OCI-LY1 (cell line): Measurements from ENCODE around the gene ZKSCAN4.
A peak's percentile ranks its signal among the peaks of the same experiment; 100 is the strongest.

Source experiments
- H2AFZ ChIP-seq: fragments of 200-600 bp; sonication (generic), shearing (Covaris generic); 2 replicates; pipeline ENCODE4 v1.6.0; 2014; ENCODE audit warnings: antibody characterized with exemption, mild to moderate bottlenecking, low read length
- H3F3A ChIP-seq: fragments of 200-600 bp; sonication (generic), shearing (Covaris generic); 2 replicates; pipeline ENCODE4 v1.6.0; 2014; ENCODE audit warnings: mild to moderate bottlenecking, antibody characterized with exemption, low read length, moderate library complexity; ENCODE audit not compliant: insufficient read depth
- H3K27ac ChIP-seq: fragments of 200-600 bp; sonication (generic); 2 replicates; pipeline ENCODE4 v1.5.1; 2014; ENCODE audit warnings: low read length, mixed run types, mild to moderate bottlenecking, low read depth; ENCODE audit not compliant: poor library complexity, severe bottlenecking
- H3K27me3 ChIP-seq: fragments of 200-600 bp; sonication (generic); 2 replicates; pipeline ENCODE4 v1.6.0; 2014; ENCODE audit warnings: antibody characterized with exemption, mild to moderate bottlenecking, low read length, moderate library complexity; ENCODE audit not compliant: insufficient read depth
- H3K36me3 ChIP-seq: fragments of 200-600 bp; sonication (generic); 2 replicates; pipeline ENCODE4 v1.6.1; 2014; ENCODE audit warnings: mild to moderate bottlenecking, antibody characterized with exemption, low read length, moderate library complexity, mixed read lengths; ENCODE audit not compliant: insufficient read depth
- H3K4me1 ChIP-seq: fragments of 200-600 bp; sonication (generic); 2 replicates; pipeline ENCODE4 v1.5.1; 2014; ENCODE audit warnings: mild to moderate bottlenecking, low read length, moderate library complexity; ENCODE audit not compliant: insufficient read depth, severe bottlenecking
- H3K4me2 ChIP-seq: fragments of 200-600 bp; sonication (generic), shearing (Covaris generic); 2 replicates; pipeline ENCODE4 v1.6.1; 2014; ENCODE audit warnings: low read length
- H3K4me3 ChIP-seq: fragments of 200-600 bp; sonication (generic); 2 replicates; pipeline ENCODE4 v1.5.1; 2014; ENCODE audit warnings: low read length, low read depth, mild to moderate bottlenecking, mixed read lengths; ENCODE audit not compliant: poor library complexity, severe bottlenecking
- H3K79me2 ChIP-seq: fragments of 200-600 bp; shearing (Covaris generic); 2 replicates; pipeline ENCODE4 v1.6.1; 2016; ENCODE audit warnings: mixed run types, low read length, mixed read lengths; ENCODE audit not compliant: insufficient read depth
- H3K9ac ChIP-seq: fragments of 200-600 bp; sonication (generic), shearing (Covaris generic); 2 replicates; pipeline ENCODE4 v1.6.1; 2014; ENCODE audit warnings: mild to moderate bottlenecking, low read length, mixed read lengths
- H3K9me2 ChIP-seq: fragments of 200-600 bp; sonication (generic), shearing (Covaris generic); 2 replicates; pipeline ENCODE4 v1.6.1; 2014; ENCODE audit warnings: low read depth, mild to moderate bottlenecking, low read length, mixed read lengths
- H3K9me3 ChIP-seq: fragments of 200-600 bp; shearing (Covaris generic); 2 replicates; pipeline ENCODE4 v1.6.1; 2014; ENCODE audit warnings: low read length, mixed read lengths
- H4K20me1 ChIP-seq: fragments of 200-600 bp; sonication (generic), shearing (Covaris generic); 2 replicates; pipeline ENCODE4 v1.6.0; 2016; ENCODE audit warnings: mild to moderate bottlenecking, low read length; ENCODE audit not compliant: insufficient read depth
- EZH2 ChIP-seq: fragments of 200-600 bp; sonication (generic), shearing (Covaris generic); IDR thresholded peaks from 2 replicates; pipeline ENCODE4 v1.8.0; 2017; ENCODE audit warnings: borderline replicate concordance, mixed run types, mild to moderate bottlenecking, antibody characterized with exemption, low read length, moderate library complexity, mixed read lengths
- TF ChIP-seq, protein P1 (sequence below): fragments of 200-600 bp; sonication (generic), shearing (Covaris generic); IDR thresholded peaks from 2 replicates; pipeline ENCODE4 v1.5.1; 2017; ENCODE audit warnings: mild to moderate bottlenecking, antibody characterized with exemption, low read length, moderate library complexity, mixed read lengths

ZKSCAN4 gene

DNA sequence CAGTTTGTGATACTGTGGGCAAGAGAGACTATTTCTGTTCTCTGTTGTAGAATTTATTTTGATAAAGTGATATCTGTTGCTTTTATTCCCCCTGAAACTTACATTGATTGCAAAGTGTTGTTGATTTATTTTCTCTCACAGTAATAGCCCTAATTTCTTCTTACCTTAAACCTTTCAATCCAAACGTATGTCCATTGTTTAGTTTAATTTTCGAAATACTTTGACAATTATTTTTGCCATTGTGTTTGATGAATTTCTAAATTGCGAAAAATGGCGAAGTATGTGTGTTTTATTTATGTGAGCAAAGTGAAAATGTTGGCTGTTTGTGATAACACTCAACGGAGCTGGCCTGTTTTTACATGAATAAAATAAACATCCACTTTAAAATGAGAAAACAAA lies 14.5 kb upstream of the ZKSCAN4 start:
- Histone ChIP-seq H3K9ac (peak overlapping the region; percentile 72), H3F3A (no peaks in the 10 kb centered on the region), H3K27ac (peak overlapping the region; percentile 23), H3K36me3 (no peaks in the 10 kb centered on the region), H3K79me2 (0 out of 2 replicates have a peak, but pooled peaks cover 5% of the 10 kb centered on the region), H4K20me1 (no peaks in the 10 kb centered on the region), H3K9me3 (no peaks in the 10 kb centered on the region), H3K27me3 (no peaks in the 10 kb centered on the region), H2AFZ (peak overlapping the region; percentile 97; the same call in 1 of the 2 replicates), H3K9me2 (no peaks in the 10 kb centered on the region), H3K4me2 (peak overlapping the region; percentile 83), H3K4me1 (peaks cover 26% of the 10 kb centered on the region), H3K4me3 (peak overlapping the region; percentile 75)
- no peak for TF ChIP-seq EZH2
- TF ChIP-seq, protein P1, sequence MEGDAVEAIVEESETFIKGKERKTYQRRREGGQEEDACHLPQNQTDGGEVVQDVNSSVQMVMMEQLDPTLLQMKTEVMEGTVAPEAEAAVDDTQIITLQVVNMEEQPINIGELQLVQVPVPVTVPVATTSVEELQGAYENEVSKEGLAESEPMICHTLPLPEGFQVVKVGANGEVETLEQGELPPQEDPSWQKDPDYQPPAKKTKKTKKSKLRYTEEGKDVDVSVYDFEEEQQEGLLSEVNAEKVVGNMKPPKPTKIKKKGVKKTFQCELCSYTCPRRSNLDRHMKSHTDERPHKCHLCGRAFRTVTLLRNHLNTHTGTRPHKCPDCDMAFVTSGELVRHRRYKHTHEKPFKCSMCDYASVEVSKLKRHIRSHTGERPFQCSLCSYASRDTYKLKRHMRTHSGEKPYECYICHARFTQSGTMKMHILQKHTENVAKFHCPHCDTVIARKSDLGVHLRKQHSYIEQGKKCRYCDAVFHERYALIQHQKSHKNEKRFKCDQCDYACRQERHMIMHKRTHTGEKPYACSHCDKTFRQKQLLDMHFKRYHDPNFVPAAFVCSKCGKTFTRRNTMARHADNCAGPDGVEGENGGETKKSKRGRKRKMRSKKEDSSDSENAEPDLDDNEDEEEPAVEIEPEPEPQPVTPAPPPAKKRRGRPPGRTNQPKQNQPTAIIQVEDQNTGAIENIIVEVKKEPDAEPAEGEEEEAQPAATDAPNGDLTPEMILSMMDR, result no peak

DNA sequence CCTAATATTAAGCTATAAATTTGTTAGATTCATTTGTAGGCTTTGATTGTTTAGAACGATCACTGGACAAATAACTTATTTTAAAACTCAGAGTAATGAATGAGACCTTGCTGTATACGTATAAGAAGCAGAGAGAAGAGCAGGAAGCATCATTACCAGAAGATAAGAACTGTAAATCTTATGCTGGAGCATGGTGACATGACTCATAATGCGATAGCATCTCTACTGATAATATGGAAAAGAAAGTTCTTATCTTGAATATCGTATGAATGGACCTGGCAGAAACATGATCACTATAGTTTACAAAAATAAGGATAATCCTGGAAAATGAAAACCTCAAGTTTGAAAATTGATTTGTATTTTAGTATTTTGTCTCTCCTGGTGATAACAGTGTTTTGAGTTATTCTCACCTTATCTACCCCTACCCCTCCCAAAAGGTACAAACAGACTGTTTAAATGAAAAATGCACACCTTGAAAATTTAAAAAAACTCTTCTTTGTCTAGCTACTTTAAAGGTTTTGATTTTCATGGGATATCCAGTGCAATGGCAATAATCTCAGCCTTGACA lies 12.8 kb upstream of the ZKSCAN4 start:
- Histone ChIP-seq H3K9me2 (no peaks in the 10 kb centered on the region), H3K9me3 (no peaks in the 10 kb centered on the region), H4K20me1 (no peaks in the 10 kb centered on the region), H3F3A (no peaks in the 10 kb centered on the region), H3K27me3 (no peaks in the 10 kb centered on the region), H3K36me3 (no peaks in the 10 kb centered on the region), H2AFZ (no peak overlapping the region), H3K79me2 (0 out of 2 replicates have a peak, but pooled peaks cover 5% of the 10 kb centered on the region), H3K9ac (no peak overlapping the region), H3K4me1 (peaks cover 26% of the 10 kb centered on the region), H3K4me2 (no peak overlapping the region), H3K27ac (no peak overlapping the region), H3K4me3 (no peak overlapping the region)
- TF ChIP-seq, protein P1, result no peak
- TF ChIP-seq EZH2, result no peak

DNA sequence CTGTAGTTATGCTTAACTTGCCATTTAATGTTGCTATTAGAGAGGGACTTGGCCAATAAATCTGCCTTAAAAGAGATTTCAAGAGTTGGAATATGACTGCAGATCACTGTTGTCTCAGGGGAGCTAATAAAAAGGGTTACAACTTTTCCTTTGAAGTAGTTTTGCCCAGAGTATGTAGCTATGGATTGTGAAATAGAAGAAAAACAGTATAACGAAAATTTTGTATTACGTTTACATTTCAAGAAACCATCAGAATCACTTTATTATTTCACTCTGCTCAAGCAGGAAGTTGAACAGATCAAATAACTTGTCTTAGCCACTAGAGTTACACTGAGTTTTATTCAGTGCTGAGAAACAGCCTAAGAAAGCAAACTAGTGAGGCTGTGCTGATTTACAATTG lies 11.9 kb upstream of the ZKSCAN4 start:
- no peak overlapping the region for H2AFZ ChIP-seq
- H3K9me3 ChIP-seq, result no peaks in the 10 kb centered on the region
- 0 out of 2 replicates have a peak, but pooled peaks cover 5% of the 10 kb centered on the region for H3K79me2 ChIP-seq
- H3K9ac ChIP-seq, result no peak overlapping the region
- no peaks in the 10 kb centered on the region for H3K27me3 ChIP-seq
- H3K4me2 ChIP-seq, result no peak overlapping the region
- no peak overlapping the region for H3K4me3 ChIP-seq
- no peaks in the 10 kb centered on the region for H4K20me1 ChIP-seq
- peaks cover 26% of the 10 kb centered on the region for H3K4me1 ChIP-seq
- no peaks in the 10 kb centered on the region for H3K9me2 ChIP-seq
- TF ChIP-seq EZH2, result no peak
- TF ChIP-seq, protein P1, result no peak
- no peaks in the 10 kb centered on the region for H3K36me3 ChIP-seq
- no peak overlapping the region for H3K27ac ChIP-seq
- H3F3A ChIP-seq, result no peaks in the 10 kb centered on the region
